Liver (tissue), 9 donors: ENCODE results near the gene SLC29A3. TPM values are rescaled to one million over a fixed set of nuclear protein-coding genes. Genes with fewer than 3 reads are reported as not detected.

Source experiments
- DNase-seq: peaks from one replicate; pipeline ENCODE4 v3.0.0-alpha.2; 2017; ENCODE audit warnings: low spot score
- H3K27ac ChIP-seq, 2 donors: one replicate each; pipeline ENCODE4 v1.7.0; 2013; ENCODE audit warnings: inconsistent platforms in 2 of 2, low read length in 2 of 2, control low read depth in 1 of 2, low read depth in 1 of 2, mild to moderate bottlenecking in 1 of 2
- H3K27me3 ChIP-seq, 4 donors: one replicate each; pipeline versions ENCODE4 v1.6.1 to v1.7.0; 2013; ENCODE audit warnings: low read length in 3 of 4, inconsistent platforms in 1 of 4, mild to moderate bottlenecking in 1 of 4, moderate library complexity in 1 of 4; ENCODE audit not compliant: control insufficient read depth in 4 of 4, insufficient read depth in 4 of 4
- H3K36me3 ChIP-seq, 4 donors: one replicate each; pipeline versions ENCODE4 v1.6.1 to v1.7.0; 2013; ENCODE audit warnings: low read length in 3 of 4, mild to moderate bottlenecking in 3 of 4, low read depth in 1 of 4, moderate library complexity in 1 of 4; ENCODE audit not compliant: control insufficient read depth in 4 of 4, insufficient read depth in 3 of 4
- H3K4me1 ChIP-seq, 4 donors: one replicate each; pipeline versions ENCODE4 v1.6.1 to v1.7.0; 2013; ENCODE audit warnings: low read length in 3 of 4, mild to moderate bottlenecking in 3 of 4, moderate library complexity in 1 of 4; ENCODE audit not compliant: control insufficient read depth in 4 of 4, insufficient read depth in 4 of 4
- H3K4me3 ChIP-seq, 3 donors: one replicate each; pipeline versions ENCODE4 v1.6.1 to v1.7.0; 2013; ENCODE audit warnings: low read length in 3 of 3, control low read depth in 1 of 3, low read depth in 1 of 3, mild to moderate bottlenecking in 1 of 3
- H3K9ac ChIP-seq, 2 donors: one replicate each; pipeline ENCODE4 v1.7.0; 2013; ENCODE audit warnings: low read length in 2 of 2, mild to moderate bottlenecking in 2 of 2, moderate library complexity in 2 of 2, control low read depth in 1 of 2, low read depth in 1 of 2
- H3K9me3 ChIP-seq, 4 donors: one replicate each; pipeline versions ENCODE4 v1.6.1 to v1.7.0; 2013; ENCODE audit warnings: low read length in 3 of 4; ENCODE audit not compliant: control insufficient read depth in 4 of 4
- ATF3 ChIP-seq: IDR thresholded peaks from 2 replicates; pipeline ENCODE4 v1.6.1; 2016; ENCODE audit warnings: antibody characterized with exemption
- CTCF ChIP-seq: fragments of 150-350 bp; IDR thresholded peaks from 2 replicates; pipeline ENCODE4 v1.5.1; 2017; ENCODE audit warnings: improper control_type of control experiment, low read depth, low read length; ENCODE audit not compliant: missing input control
- EGR1 ChIP-seq, 2 donors: IDR thresholded peaks; 2 replicates each; pipeline ENCODE4 v1.6.1; 2016 to 2018; ENCODE audit warnings: antibody characterized with exemption in 2 of 2, low read depth in 2 of 2
- FOXA1 ChIP-seq: IDR thresholded peaks from 2 replicates; pipeline ENCODE4 v1.6.1; 2016; ENCODE audit warnings: antibody characterized with exemption
- FOXA2 ChIP-seq: IDR thresholded peaks from 2 replicates; pipeline ENCODE4 v1.6.1; 2016; ENCODE audit warnings: antibody characterized with exemption
- GABPA ChIP-seq, 2 donors: IDR thresholded peaks in 1 of 2; conservative IDR thresholded peaks in 1 of 2; 2 replicates each; pipeline ENCODE4 v1.6.1; 2016; ENCODE audit warnings: antibody characterized with exemption in 2 of 2, mild to moderate bottlenecking in 1 of 2, moderate library complexity in 1 of 2
- HNF4A ChIP-seq, 2 donors: conservative IDR thresholded peaks; 2 replicates each; pipeline ENCODE4 v1.6.1; 2016; ENCODE audit warnings: antibody characterized with exemption in 2 of 2, mild to moderate bottlenecking in 2 of 2
- HNF4G ChIP-seq: IDR thresholded peaks from 2 replicates; pipeline ENCODE4 v1.6.1; 2016; ENCODE audit warnings: antibody characterized with exemption
- JUND ChIP-seq, 2 donors: IDR thresholded peaks; 2 replicates each; pipeline ENCODE4 v1.6.1; 2016; ENCODE audit warnings: antibody characterized with exemption in 2 of 2
- MAX ChIP-seq: IDR thresholded peaks from 2 replicates; pipeline ENCODE4 v1.6.1; 2016; ENCODE audit warnings: antibody characterized with exemption
- NR2F2 ChIP-seq: IDR thresholded peaks from 2 replicates; pipeline ENCODE4 v1.6.1; 2016; ENCODE audit warnings: antibody characterized with exemption
- RAD21 ChIP-seq, 2 donors: IDR thresholded peaks; 2 replicates each; pipeline ENCODE4 v1.6.1; 2016; ENCODE audit warnings: antibody characterized with exemption in 2 of 2, mild to moderate bottlenecking in 2 of 2
- REST ChIP-seq: IDR thresholded peaks from 2 replicates; pipeline ENCODE4 v1.6.1; 2016; ENCODE audit warnings: antibody characterized with exemption, mild to moderate bottlenecking
- RXRA ChIP-seq, 2 donors: IDR thresholded peaks; 2 replicates each; pipeline ENCODE4 v1.6.1; 2017 to 2018; ENCODE audit warnings: antibody characterized with exemption in 2 of 2, mild to moderate bottlenecking in 1 of 2
- SP1 ChIP-seq: IDR thresholded peaks from 2 replicates; pipeline ENCODE4 v1.6.1; 2018; ENCODE audit warnings: antibody characterized with exemption, mild to moderate bottlenecking
- TAF1 ChIP-seq: conservative IDR thresholded peaks from 2 replicates; pipeline ENCODE4 v1.6.1; 2016; ENCODE audit warnings: antibody characterized with exemption, mild to moderate bottlenecking
- YY1 ChIP-seq: IDR thresholded peaks from 2 replicates; pipeline ENCODE4 v1.6.1; 2016; ENCODE audit warnings: antibody characterized with exemption, mild to moderate bottlenecking
- ZBTB33 ChIP-seq: IDR thresholded peaks from 2 replicates; pipeline ENCODE4 v1.6.1; 2016; ENCODE audit warnings: antibody characterized with exemption
- WGBS: extraction: QIAGEN DNeasy Blood & Tissue Kit; methylation state at CpG from one replicate; pipeline ENCODE4 v1.1.7; 2013; 5-methylcytosine and 5-hydroxymethylcytosine counted together
- polyA plus RNA-seq, 2 donors: library from polyadenylated mRNA; stranded (reverse) in 1 of 2; unstranded in 1 of 2; fragments of 200-250 nt in 1 of 2; fragments of >200 nt in 1 of 2; fragmentation: Nextera tagmentation in 1 of 2; extraction: Ambion mirVana in 1 of 2; gene quantifications; one replicate each; pipeline versions ENCODE4 v1.2.1 to v1.2.3, GENCODE V29; 2013 to 2015
- total RNA-seq, 2 donors: library from RNA; depleted of rRNA; stranded (reverse); fragments of >200 nt; gene quantifications; one replicate each; pipeline ENCODE4 v1.2.3, GENCODE V29; 2014
- donor health status: healthy.
- donor health status: healthy.
- donor health status: healthy.
- donor health status: healthy.
- donor health status: healthy.

SLC29A3 gene
- total and polyA plus RNA-seq, 4 donors: 3.1 to 11.9 (median 5.3) TPM

- DNase-seq: no peak
- H3K27me3 ChIP-seq: no peaks in the 10 kb centered on the region
- H3K9me3 ChIP-seq: no peaks in the 10 kb centered on the region
- no peak overlapping the region for H3K9ac ChIP-seq
- 94% methylated on average over 7 of the region's 7 CpGs for WGBS
- H3K4me3 ChIP-seq: no peak overlapping the region
- no peaks in the 10 kb centered on the region for H3K36me3 ChIP-seq
- no peak for TF ChIP-seq YY1
- no peak for TF ChIP-seq FOXA2
- no peak for TF ChIP-seq REST
- no peak for TF ChIP-seq ATF3
- no peak for TF ChIP-seq HNF4A (conservative IDR thresholded peaks at IDR 0.05)
- TF ChIP-seq NR2F2: no peak
- TF ChIP-seq GABPA (IDR thresholded peaks at IDR 0.05 in 1 of 2, conservative IDR thresholded peaks at IDR 0.05 in 1 of 2): no peak
- TF ChIP-seq JUND (IDR thresholded peaks at IDR 0.05): no peak
- TF ChIP-seq RXRA (IDR thresholded peaks at IDR 0.05): no peak
- no peak for TF ChIP-seq CTCF
- no peak for TF ChIP-seq EGR1 (IDR thresholded peaks at IDR 0.05; ENCODE audit: low read depth in 2 of 2)
- TF ChIP-seq SP1: no peak
- TF ChIP-seq RAD21 (IDR thresholded peaks at IDR 0.05): no peak
- TF ChIP-seq TAF1: no peak
- no peak for TF ChIP-seq MAX
- no peak for TF ChIP-seq ZBTB33
- no peak for TF ChIP-seq HNF4G
- no peak for TF ChIP-seq FOXA1
- H3K27ac ChIP-seq: no peak overlapping the region
- H3K4me1 ChIP-seq: peaks cover 3 to 18% (median 14%) of the 10 kb centered on the region in 4 donors
Observed at GRCh38 chr10:71401056-71401455, 82.0 kb downstream of the SLC29A3 start.
